HG02970 (cell line): Measurements from ENCODE around the gene GABRR1.

Experiments used
- ATAC-seq: cut with Tn5 transposase; IDR thresholded peaks from one replicate; pipeline ENCODE4 v1.9.1; 2021; ENCODE audit warnings: mild to moderate bottlenecking, moderate library complexity, moderate number of reproducible peaks; ENCODE audit not compliant: unreplicated experiment, low FRiP score

The GABRR1 gene

GRCh38 chr6:89162047-89162371 is 55.1 kb downstream of the GABRR1 start:
- ATAC-seq, result no peak

- ATAC-seq, result no peak
Measured at GRCh38 chr6:89161326-89162046, 55.7 kb downstream of the GABRR1 start.

GRCh38 chr6:89160331-89161092 is 56.6 kb downstream of the GABRR1 start:
- no peak for ATAC-seq

GRCh38 chr6:89154131-89154530 is 63.0 kb downstream of the GABRR1 start:
- no peak for ATAC-seq

- ATAC-seq, result no peak
Measured at GRCh38 chr6:89148016-89148750, 69.0 kb downstream of the GABRR1 start.

- no peak for ATAC-seq
Measured at GRCh38 chr6:89146718-89147700, 70.1 kb downstream of the GABRR1 start.

- ATAC-seq, result peak; percentile 65
Measured at GRCh38 chr6:89145956-89146717, 71.0 kb downstream of the GABRR1 start, which contains the start of gene PM20D2. PM20D2 (plus strand) TSS chr6:89146055; CDS start chr6:89146145, 90 bp downstream.

- ATAC-seq, result peak; percentile 38
Measured at GRCh38 chr6:89145091-89145955, 71.8 kb downstream of the GABRR1 start.

- no peak for ATAC-seq
Measured at GRCh38 chr6:89144354-89144906, 72.7 kb downstream of the GABRR1 start.

GRCh38 chr6:89140347-89141156 is 76.6 kb downstream of the GABRR1 start:
- no peak for ATAC-seq

- ATAC-seq, result no peak
Measured at GRCh38 chr6:89139509-89140346, 77.4 kb downstream of the GABRR1 start.

- ATAC-seq, result no peak
Measured at GRCh38 chr6:89138173-89138572, 79.0 kb downstream of the GABRR1 start.

GRCh38 chr6:89134723-89135122 is 82.4 kb downstream of the GABRR1 start:
- ATAC-seq, result no peak

- ATAC-seq, result no peak
Measured at GRCh38 chr6:89133981-89134380, 83.2 kb downstream of the GABRR1 start.

- no peak for ATAC-seq
Measured at GRCh38 chr6:89132057-89132456, 85.1 kb downstream of the GABRR1 start.

- no peak for ATAC-seq
Measured at GRCh38 chr6:89131599-89131998, 85.6 kb downstream of the GABRR1 start.
